NT2/D1 (cell line): ENCODE measurements around the gene ARID1B.

Experiments used
- SUZ12 ChIP-seq: IDR thresholded peaks from 2 replicates; pipeline ENCODE4 v1.6.1; 2011; ENCODE audit not compliant: insufficient read length, insufficient read depth; ENCODE audit errors: extremely low read depth
- YY1 ChIP-seq: IDR thresholded peaks from 2 replicates; pipeline ENCODE4 v1.6.1; 2011; ENCODE audit not compliant: insufficient read length, insufficient read depth
- ZNF274 ChIP-seq: IDR thresholded peaks from 2 replicates; pipeline ENCODE4 v1.6.1; 2011; ENCODE audit warnings: mild to moderate bottlenecking, low read depth, low read length

GRCh38 chr6:156928126-156928525, 150.9 kb downstream of the ARID1B start:
- TF ChIP-seq YY1: no peak
- no peak for TF ChIP-seq ZNF274
- TF ChIP-seq SUZ12: no peak
